Activated naive CD4-positive, alpha-beta T cell (primary cell): Measurements from ENCODE around the gene ZNF808.
"Not testable (repeated sequence)": the region's sequence is repeated elsewhere in the genome, so short reads cannot be mapped to it uniquely, and the experiment has no call there.

Experiments used
- DNase-seq, 4 experiments: peaks; one replicate each; lab custom pipeline; 2025; lab: John Stamatoyannopoulos, UW

The ZNF808 gene

DNA sequence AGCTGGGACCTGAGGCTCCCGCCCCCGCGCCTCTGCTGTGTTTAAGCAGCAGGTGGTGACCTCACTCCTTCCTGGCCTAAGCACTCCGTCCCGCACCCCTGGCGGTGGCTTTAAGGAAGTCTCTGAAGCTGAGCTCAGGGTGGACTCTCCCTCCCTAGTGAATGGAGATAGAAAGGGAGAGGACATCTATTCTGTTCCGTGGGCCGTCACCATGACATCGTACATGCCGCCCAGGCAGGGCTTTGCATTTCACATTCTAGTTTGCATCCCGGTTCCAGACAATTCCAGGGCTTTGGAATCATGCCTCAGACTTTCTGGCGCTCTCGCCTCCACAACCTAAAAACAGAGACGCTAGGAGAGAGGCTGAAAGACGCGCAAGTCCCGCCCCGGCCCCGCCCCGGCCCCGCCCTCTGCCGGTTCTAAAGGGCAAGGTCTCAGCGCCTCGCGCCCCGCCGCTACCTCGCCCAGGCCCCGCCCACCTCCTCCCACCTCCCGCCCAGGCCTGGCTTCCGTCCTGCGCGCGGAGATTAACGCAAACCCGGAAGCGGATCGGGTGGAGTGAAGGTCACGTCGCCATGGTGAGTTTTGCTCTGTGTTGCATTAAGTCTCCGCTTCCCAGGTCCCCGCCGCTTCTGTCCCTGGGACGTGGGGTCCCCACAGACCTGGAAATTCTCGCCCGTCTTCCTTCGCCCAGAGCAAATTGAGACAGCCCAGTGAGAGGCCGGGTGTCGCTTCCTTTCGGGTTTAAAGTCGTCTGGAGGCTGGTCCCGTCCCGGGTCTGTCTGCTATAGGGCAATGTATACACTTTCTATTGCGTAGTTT, at the start of gene ZNF808:
TSS of gene ZNF808 (plus strand) at position 535 of the 822 bp plus-strand sequence. CDS start 15,617 bp downstream, outside the sequence.
- peak; percentile 92 to 98 (median 96) for DNase-seq

DNA sequence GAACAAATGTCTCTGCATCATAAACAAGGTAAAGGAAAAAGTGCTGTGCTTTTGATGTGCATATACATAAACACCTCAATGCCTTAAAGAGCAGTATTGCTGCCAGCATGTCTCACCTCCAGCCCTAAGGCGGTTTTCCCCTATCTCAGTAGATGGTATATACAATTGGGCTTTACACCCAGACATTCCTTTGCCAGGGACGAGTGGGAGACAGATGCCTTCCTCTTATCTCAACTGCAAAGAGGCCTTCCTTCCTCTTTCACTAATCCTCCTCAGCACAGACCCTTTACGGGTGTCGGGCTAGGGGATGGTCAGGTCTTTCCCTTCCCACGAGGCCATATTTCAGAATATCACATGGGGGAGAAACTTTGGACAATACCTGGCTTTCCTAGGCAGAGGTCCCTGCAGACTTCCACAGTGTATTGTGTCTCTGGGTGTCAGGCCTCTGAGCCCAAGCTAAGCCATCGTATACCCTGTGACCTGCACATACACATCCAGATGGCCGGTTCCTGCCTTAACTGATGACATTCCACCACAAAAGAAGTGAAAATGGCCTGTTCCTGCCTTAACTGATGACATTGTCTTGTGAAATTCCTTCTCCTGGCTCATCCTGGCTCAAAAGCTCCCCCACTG, 43.2 kb upstream of the ZNF808 start:
- not testable (repeated sequence) for DNase-seq

DNA sequence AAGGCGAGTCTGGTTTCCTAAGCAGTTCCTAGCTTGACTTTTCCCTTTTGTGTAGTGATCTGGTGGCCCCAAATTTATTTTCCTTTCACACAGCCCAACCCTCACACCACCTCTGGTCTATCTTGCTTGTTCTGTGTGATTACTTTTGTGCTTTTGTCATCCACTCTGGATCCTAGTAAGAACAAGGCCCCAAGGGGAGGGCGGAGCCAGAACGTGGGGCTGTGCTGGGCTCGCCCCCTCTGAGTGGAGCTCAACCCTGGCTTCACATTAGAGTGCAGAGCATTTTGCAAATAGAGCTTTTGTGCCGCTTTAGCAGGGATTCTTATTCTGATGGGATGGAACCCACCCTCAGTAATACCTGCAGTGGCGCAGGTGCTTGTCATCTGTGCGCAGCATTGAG, 42.4 kb upstream of the ZNF808 start:
- not testable (repeated sequence) for DNase-seq

DNA sequence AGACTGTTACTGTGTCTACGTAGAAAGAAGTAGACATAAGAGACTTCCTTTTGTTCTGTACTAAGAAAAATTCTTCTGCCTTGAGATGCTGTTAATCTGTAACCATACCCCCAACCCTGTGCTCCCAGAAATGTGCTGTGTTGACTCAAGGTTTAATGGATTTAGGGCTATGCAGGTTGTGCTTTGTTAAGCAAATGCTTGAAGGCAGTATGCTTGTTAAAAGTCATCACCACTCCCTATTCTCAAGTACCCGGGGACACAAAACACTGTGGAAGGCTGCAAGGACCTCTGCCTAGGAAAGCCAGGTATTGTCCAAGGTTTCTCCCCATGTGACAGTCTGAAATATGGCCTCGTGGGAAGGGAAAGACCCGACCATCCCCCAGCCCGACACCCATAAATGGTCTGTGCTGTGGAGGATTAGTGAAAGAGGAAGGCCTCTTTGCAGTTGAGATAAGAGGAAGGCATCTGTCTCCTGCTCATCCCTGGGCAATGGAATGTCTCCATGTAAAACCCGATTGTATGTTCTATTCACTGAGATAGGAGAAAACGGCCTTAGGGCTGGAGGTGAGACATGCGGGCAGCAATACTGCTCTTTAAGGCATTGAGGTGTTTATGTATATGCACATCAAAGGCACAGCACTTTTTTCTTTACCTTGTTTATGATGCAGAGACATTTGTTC, 41.8 kb upstream of the ZNF808 start:
- DNase-seq: not testable (repeated sequence)

DNA sequence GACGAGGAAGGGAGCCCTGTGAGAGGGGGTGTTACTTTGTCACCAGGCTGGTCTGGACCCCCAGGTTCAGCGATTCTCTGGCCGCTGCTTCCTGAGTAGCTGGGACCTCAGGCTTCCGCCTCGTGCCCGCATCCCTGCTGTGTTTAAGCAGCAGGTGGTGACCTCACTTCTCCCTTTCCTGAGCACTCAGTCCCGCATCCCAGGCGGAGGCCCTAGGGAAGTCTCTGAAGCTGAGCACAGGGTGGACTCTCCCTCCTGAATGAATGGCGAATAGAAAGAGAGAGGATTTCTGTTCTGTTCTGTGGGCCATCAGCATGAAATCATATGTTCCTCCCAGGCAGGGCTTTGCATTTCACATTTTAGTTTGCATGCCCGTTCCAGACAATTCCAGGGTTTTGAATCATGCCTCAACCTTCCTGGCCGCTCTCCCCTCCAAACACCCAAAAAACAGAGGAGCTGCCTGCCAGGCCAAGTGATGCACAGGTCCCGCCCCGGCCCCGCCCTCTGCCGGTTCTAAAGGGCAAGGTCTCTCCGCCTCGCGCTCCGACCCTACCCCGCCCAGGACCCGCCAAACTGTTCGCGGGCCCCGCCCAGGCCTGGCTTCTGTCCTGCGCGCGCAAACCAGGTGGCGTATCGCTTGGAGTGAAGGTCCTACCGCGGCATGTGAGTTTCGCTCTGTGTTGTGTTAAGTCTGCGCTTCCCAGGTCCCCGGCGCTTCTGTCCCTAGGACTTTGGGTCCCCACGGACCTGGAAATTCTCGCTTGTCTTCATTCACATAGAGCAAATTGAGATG, 35.1 kb upstream of the ZNF808 start:
- no peak for DNase-seq

DNA sequence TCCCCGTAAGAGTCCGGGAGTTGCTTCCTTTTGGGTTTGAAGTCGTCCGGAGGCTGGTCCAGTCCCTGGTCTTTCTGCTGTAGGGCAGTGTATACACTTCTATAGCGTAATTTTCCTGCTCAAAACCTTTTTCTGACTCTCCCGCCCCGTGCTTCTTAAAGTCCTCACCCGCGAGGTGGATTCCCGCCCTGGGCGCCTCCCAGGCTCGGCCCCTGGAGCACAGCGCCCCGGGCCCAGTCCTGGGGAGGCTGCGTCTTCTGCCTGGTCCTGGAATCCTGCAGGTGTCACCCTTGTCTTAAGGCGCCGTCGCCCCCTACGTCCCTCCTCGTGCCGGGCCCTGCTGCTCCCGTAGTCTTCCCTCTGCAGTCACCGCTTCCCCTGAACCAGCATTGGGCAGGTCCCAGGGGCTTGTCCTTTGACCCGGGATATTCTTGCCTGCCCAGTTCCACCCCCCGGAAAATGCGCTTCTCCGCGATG, 34.4 kb upstream of the ZNF808 start:
- no peak for DNase-seq

DNA sequence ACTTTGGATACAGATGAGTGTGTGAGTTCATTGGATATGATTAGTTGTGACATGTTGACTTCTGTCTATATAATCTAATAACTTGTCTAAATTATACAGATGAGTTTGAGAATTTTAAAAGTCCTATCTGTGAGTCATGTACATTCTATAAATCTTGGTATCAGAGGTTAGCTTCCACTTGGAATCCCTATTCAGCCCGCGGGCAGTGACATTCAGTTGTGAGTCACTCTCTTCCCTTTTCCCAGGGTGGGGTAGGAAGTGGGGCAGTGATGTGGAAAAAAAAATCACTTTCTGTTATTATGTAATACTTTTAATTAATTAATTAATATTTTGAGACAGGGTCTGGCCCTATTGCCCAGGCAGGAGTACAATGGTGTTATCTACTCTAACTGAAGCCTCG, 33.0 kb upstream of the ZNF808 start:
- no peak for DNase-seq

DNA sequence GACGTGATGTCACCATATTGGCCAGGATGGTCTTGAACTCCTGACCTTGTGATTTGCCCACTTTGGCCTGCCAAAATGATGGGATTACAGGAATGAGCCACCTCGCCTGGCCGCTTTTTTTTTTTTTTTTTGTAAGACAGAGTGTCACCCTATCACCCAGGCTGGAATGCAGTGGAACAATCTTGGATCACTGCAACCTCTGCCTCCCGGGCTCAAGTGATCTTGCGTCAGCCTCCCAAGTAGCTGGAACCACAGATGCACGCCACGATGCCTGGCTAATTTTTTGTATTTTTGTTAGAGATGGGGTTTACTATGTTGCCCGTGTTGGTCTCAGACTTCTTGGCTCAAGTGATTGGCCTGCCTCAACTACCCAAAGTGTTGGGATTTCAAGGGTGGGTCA, 28.9 kb upstream of the ZNF808 start:
- no peak for DNase-seq

DNA sequence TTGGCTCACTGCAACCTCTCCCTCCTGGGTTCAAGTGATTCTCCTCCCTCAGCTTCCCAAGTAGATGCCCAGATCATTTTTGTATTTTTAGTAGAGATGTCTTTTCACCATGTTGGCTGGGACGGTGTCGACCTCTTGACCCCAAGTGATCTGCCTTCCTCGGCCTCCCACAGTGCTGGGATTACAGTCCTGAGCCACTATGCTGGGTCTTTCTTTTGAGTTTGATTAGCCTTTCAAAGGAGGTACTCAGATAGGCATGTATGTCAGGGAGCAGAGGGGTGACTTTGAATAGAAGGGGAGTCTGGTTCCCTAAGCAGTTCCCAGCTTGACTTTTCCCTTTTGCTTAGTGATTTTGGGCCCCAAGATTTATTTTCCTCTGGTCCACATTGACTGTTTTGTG, 27.0 kb upstream of the ZNF808 start:
- DNase-seq: not testable (repeated sequence)

DNA sequence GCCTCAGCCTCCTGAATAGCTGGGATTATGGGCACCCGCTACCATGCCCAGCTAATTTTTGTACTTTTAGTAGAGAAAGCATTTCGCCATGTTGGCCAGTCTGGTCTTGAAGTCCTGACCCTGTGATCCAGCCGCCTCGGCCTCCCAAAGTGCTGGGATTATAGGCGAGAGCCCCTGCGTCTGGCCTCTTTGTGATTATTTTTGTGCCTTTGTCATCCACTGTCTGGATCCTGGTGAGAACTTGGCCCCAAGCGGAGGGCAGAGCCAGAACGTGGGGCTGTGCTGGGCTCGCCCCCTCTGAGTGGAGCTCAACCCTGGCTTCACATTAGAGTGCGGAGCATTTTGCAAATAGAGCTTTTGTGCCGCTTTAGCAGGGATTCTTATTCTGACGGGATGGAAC, 26.5 kb upstream of the ZNF808 start:
- DNase-seq: not testable (repeated sequence)

DNA sequence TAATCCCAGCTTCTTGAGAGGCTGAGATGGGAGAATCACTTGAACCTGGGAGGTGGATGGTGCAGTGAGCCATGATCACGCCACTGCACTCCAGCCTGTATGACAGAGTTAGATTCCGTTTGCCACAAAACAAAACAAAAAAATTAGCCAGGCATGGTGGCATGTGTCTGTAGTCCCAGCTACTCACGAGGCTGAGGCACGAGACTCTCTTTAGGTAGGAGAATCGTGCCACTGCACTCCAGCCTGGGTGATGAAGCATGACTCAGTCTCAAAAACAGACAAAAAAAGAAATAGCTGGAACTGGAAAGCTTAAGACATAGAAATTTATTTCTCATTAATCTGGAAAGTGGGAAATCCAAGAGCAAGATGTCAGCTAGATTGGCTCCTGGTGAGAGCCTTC, 20.2 kb upstream of the ZNF808 start:
- no peak for DNase-seq

DNA sequence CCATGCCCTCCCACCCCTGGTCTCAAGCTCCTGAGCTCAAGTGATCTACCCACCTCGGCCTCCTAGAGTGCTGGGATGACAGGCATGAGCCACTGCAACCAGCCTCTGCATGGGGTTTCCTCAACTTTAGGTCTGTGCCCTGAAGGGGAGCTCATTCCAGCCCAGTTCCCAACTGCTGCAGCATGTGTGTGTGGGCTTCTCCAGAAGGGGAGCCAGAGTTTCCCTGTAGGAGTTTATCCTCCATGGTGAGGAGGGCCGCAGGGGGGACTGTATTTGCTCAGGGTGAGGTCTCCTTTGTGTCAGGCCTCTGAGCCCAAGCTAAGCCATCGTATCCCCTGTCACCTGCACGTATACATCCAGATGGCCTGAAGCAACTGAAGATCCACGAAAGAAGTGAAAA, 11.3 kb upstream of the ZNF808 start:
- DNase-seq: no peak

DNA sequence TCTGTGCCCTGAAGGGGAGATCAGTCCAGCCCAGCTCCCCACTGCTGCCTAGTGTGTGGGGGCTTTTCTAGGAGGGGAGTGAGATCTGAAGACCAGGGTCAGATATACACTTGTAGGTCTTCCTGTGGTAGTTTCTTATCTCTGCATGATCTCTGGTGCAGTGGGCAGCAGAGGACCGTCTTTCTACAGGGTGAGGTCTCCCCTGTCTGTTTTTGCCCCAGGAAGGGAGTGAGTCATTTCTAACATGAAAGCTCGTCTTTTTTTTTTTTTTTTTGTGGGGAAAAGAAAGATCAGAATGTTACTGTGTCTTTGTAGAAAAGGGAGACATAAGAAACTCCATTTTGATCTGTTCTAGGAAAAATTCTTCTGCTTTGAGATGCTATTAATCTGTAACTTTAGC, 8.8 kb upstream of the ZNF808 start:
- DNase-seq: no peak

DNA sequence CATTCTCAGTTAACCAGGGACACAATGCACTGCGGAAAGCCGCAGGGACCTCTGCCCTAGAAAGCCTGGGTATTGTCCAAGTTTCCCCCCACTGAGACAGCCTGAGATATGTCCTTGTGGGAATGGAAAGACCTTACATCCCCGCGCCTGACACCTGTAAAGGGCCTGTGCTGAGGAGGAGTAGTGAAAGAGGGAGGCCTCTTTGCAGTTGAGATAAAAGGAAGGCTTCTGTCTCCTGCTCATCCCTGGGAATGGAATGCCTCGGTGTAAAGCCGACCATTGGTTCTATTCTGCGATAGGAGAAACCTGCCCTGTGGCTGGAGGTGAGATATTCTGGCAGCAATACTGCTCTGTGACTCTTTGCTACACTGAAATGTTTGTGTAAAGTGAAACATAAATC, 8.3 kb upstream of the ZNF808 start:
- not testable (repeated sequence) for DNase-seq

DNA sequence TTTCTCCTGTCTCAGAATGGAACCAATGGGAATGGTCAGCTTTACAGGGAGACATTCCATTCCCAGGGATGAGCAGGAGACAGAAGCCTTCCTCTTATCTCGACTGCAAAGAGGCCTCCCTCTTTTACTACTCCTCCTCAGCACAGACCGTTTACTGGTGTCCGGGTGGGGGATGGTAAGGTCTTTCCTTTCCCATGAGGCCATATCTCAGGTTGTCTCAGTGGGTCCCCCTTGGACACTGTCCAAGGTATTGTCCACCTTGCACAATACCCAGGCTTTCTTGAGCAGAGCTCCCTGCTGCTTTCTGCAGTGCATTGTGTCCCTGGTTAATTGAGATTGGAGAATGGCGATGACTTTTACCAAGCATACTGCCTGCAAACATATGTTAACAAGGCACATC, 7.5 kb upstream of the ZNF808 start:
- DNase-seq: no peak

DNA sequence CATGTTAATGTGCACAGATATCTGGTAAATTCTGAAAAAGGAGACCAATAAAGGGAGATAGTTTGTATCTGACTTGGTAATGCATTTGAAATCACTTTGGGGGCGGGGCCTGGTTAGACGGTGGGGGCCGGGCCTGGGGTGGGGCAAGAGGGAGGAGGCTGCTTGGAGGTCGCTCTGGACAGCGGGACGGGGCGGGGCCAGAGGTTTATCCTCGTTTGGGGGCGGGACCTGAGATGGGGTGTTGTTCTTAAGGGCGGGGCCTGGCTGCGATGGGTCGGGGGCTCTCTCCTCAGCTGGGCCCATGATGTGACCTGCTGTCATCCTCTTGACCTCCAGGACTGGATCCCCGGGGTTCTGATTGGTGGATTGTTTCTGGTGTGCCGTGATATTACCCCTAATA, 4.9 kb upstream of the ZNF808 start:
- DNase-seq: no peak

DNA sequence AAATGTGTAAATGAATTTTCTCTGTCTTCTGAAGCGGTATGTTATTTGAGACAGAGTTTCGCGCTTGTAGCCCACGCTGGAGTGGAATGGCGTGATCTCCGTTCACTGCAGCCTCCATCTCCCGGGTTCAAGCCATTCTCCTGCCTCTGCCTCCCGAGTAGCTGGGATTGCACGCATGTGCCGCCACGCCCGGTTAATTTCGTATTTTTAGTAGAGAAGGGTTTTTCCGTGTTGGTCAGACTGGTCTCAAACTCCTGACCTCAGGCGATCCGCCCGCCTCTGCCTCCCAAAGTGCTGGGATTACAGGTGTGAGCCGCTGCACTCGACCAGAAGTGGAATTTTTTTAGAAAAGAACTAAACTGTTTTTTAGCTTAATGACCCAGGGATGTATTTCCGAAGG, 3.4 kb upstream of the ZNF808 start:
- no peak for DNase-seq

DNA sequence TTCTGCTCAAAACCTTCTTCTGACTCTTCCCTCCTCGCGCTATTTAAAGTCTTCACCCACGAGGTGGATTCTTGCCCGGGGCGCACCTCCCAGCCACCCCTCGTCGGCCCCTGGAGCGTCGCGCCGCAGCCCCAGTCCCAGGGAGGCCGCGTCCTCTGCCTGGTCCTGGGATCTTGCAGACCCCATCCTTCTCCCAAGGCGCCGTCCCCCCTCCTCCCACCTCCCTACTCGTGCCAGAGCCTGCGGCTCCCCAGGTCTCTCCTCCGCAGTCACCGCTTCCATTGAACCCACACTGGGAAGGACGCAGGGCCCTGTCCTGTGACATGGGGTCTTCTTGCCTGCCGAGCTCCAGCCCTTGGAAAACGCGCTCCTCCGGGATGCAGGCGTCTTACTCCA, 486 bp downstream of the ZNF808 start:
- peak in 1 of 4 experiments; percentile 25 for DNase-seq

DNA sequence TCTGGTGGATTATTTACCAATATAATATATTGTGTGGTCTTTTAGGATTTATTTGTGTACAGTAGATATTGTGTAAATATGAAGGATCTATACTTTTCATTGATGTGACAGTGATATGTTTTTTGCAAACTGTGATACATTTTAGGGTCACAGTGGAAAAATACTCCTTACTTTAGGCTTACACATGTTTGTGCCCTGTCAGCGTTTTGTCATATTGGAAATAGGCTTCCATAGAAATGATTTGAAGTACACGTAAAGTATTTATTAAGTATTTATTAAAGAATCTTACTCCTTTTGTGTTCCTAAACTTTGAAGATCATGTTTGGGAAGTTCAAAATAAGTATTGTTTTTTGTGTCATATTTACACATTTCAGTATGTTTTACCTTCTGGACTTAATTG, 5.0 kb downstream of the ZNF808 start:
- no peak for DNase-seq

DNA sequence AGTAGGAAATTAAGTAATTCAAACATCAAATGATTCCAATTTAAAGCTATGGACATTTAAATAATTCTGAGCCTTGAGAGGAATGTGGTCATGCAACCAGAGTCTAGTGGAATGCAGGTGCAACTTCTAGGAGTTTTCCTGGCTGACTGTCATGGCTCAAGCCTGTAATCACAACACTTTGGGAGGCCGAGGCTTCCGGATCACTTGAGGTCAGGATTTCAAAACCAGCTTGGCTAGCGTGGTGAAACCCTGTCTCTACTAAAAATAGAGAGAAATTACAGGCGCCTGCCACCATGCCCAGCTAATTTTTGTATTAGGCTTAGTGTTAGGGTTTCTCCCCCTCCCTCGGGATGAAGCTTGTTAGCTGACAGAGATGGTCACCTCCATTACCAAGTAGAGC, 6.4 kb downstream of the ZNF808 start:
- DNase-seq: no peak

DNA sequence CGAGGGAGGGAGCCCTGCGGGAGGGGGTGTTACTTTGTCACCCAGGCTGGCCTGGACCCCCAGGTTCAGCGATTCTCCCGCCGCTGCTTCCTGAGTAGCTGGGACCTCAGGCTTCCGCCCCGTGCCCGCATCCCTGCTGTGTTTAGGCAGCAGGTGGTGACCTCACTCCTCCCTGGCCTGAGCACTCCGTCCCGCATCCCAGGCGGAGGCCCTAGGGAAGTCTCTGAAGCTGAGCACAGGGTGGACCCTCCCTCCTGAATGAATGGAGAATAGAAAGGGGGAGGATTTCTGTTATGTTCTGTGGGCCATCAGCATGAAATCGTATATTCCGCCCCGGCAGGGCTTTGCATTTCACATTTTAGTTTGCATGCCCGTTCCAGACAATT, 7.9 kb downstream of the ZNF808 start:
- DNase-seq: not testable (repeated sequence)
